Measurements from ENCODE around the gene ID3. TPM values are rescaled to one million over a fixed set of nuclear protein-coding genes. Genes with fewer than 3 reads are reported as not detected.

Gene ID3
- polyA plus RNA-seq, 3 donors = 1.1 to 31.1 (median 2.5) TPM

DNA sequence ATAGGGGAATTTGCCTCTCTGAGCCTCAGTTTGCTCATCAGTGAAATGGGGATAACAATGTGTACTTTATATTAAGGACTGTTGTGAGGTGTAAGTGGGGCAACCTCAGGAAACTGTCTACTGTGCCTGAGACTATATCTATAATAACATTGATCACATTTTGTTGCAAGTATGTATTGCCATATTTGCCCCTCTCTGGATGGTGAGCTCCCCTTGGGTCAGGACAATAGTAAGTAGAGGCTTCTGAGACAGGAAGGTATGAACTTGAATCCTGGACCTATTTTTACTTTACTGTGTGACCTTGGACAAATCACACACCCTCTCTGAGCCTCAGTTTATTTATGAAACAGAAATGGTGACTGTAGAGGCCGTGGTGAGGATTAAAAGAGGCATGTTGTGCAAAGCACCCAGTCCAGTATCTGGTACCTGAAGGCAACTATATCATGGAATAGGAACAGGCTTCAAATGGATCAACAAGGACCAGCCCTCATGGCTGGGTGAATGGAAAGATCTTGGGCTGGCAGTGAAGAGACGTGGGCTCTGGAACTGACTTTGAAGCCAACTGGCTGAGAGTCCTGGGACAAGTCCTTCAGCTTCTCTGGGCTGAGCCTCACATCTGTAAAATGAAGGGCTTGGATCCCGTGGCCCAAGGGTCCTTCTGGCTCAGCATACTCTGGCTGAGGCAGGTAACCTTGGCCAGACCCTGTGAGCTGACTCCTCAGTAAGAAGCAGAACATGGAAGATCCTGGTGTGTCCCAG is 35.0 kb upstream of the ID3 start:
- H3K4me1 Mint-ChIP-seq = peaks cover 16% of the 10 kb centered on the region
- H3K4me3 Mint-ChIP-seq = no peak overlapping the region
- no peaks in the 10 kb centered on the region for H3K79me2 ChIP-seq (ENCODE audit: insufficient read depth, low read length)
- H3K9ac ChIP-seq (ENCODE audit: insufficient read depth, low read length, poor library complexity, severe bottlenecking) = no peak overlapping the region
- TF ChIP-seq, protein P1, sequence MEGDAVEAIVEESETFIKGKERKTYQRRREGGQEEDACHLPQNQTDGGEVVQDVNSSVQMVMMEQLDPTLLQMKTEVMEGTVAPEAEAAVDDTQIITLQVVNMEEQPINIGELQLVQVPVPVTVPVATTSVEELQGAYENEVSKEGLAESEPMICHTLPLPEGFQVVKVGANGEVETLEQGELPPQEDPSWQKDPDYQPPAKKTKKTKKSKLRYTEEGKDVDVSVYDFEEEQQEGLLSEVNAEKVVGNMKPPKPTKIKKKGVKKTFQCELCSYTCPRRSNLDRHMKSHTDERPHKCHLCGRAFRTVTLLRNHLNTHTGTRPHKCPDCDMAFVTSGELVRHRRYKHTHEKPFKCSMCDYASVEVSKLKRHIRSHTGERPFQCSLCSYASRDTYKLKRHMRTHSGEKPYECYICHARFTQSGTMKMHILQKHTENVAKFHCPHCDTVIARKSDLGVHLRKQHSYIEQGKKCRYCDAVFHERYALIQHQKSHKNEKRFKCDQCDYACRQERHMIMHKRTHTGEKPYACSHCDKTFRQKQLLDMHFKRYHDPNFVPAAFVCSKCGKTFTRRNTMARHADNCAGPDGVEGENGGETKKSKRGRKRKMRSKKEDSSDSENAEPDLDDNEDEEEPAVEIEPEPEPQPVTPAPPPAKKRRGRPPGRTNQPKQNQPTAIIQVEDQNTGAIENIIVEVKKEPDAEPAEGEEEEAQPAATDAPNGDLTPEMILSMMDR (IDR thresholded peaks at IDR 0.05) = no peak
- no peak overlapping the region for H3K4me3 ChIP-seq (replicated peaks in 1 of 3; ENCODE audit: low read depth in 2 of 3, low read length in 3 of 3)
- no peaks in the 10 kb centered on the region for H3K9me3 Mint-ChIP-seq
- H2AFZ ChIP-seq (ENCODE audit: insufficient read depth, low read depth, low read length, poor library complexity, severe bottlenecking) = no peak overlapping the region
- no peaks in the 10 kb centered on the region for H3K9me3 ChIP-seq (replicated peaks in 1 of 2; ENCODE audit: control insufficient read depth in 1 of 2, insufficient read depth in 1 of 2, low read length in 2 of 2)
- WGBS (ENCODE audit: insufficient coverage) = 88% methylated on average over 2 of the region's 3 CpGs
- no peak overlapping the region for H3K27ac Mint-ChIP-seq
- H3K27me3 ChIP-seq (ENCODE audit: control insufficient read depth in 2 of 2, insufficient read depth in 2 of 2, low read length in 2 of 2) = no peaks in the 10 kb centered on the region
- DNase-seq = no peak
- no peak overlapping the region for H3K27ac ChIP-seq (ENCODE audit: low read depth in 1 of 2, low read length in 2 of 2)
- H3K36me3 ChIP-seq (replicated peaks in 1 of 2; ENCODE audit: control insufficient read depth in 1 of 2, insufficient read depth in 2 of 2, low read length in 2 of 2) = no peaks in the 10 kb centered on the region
- no peaks in the 10 kb centered on the region for H3K4me1 ChIP-seq (ENCODE audit: control insufficient read depth in 1 of 2, insufficient read depth in 2 of 2, low read length in 2 of 2)
- H3K36me3 Mint-ChIP-seq = no peaks in the 10 kb centered on the region
- intact Hi-C loops (cut with micrococcal nuclease) = loop anchor here in 1 of 2 donors (5.0 kb wide), 1 partner anchor 37 kb away; the partner anchor contains the start of gene ID3
- H3K27me3 Mint-ChIP-seq (ENCODE audit: low read depth in 3 of 3) = peaks cover 5 to 13% (median 5%) of the 10 kb centered on the region in 3 donors
- no peak overlapping the region for H3K4me2 ChIP-seq (replicated peaks; ENCODE audit: extremely low read depth, low read length, poor library complexity, severe bottlenecking)
- no peaks in the 10 kb centered on the region for H4K20me1 ChIP-seq (ENCODE audit: insufficient read depth, low read length)

DNA sequence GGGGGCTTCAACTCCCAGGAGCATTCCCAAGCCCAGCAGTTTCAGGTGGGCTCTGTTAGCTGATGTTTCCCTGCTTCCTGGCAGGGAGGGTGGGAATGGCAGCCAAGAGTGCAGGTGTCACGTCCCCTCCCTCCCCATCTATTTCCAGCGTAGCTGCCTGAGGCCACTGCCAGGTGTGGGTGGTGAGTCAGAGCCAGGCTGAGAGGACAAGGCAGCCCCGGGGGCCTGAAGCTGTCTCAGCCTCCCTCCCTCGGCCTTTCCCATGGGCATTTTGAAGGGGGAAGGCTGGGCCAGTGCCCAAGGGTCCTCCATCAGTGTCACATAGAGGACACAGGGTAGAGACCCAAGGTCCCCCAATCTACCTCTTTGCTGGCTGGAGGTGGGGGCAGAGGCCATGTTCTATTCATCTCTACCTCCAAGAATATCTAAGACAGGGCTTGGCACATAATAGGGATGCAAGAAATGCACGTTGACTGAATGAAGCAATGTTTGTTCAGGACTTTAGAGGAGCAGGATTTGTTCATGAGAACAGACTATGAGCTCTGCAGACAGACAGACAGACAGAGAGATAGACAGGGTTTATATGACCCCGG is 34.4 kb upstream of the ID3 start:
- H3K4me3 Mint-ChIP-seq = no peak overlapping the region
- Histone ChIP-seq H3K27me3 (ENCODE audit: control insufficient read depth in 2 of 2, insufficient read depth in 2 of 2, low read length in 2 of 2) (no peaks in the 10 kb centered on the region), H2AFZ (ENCODE audit: insufficient read depth, low read depth, low read length, poor library complexity, severe bottlenecking) (no peak overlapping the region), H3K4me1 (ENCODE audit: control insufficient read depth in 1 of 2, insufficient read depth in 2 of 2, low read length in 2 of 2) (no peaks in the 10 kb centered on the region), H3K4me2 (replicated peaks; ENCODE audit: extremely low read depth, low read length, poor library complexity, severe bottlenecking) (no peak overlapping the region), H3K9ac (ENCODE audit: insufficient read depth, low read length, poor library complexity, severe bottlenecking) (no peak overlapping the region), H4K20me1 (ENCODE audit: insufficient read depth, low read length) (no peaks in the 10 kb centered on the region), H3K9me3 (replicated peaks in 1 of 2; ENCODE audit: control insufficient read depth in 1 of 2, insufficient read depth in 1 of 2, low read length in 2 of 2) (no peaks in the 10 kb centered on the region), H3K4me3 (replicated peaks in 1 of 3; ENCODE audit: low read depth in 2 of 3, low read length in 3 of 3) (no peak overlapping the region), H3K79me2 (ENCODE audit: insufficient read depth, low read length) (no peaks in the 10 kb centered on the region), H3K27ac (ENCODE audit: low read depth in 1 of 2, low read length in 2 of 2) (no peak overlapping the region), H3K36me3 (replicated peaks in 1 of 2; ENCODE audit: control insufficient read depth in 1 of 2, insufficient read depth in 2 of 2, low read length in 2 of 2) (no peaks in the 10 kb centered on the region)
- DNase-seq = no peak
- H3K9me3 Mint-ChIP-seq = no peaks in the 10 kb centered on the region
- H3K27me3 Mint-ChIP-seq (ENCODE audit: low read depth in 3 of 3) = peaks cover 5 to 16% (median 7%) of the 10 kb centered on the region in 3 donors
- no peaks in the 10 kb centered on the region for H3K36me3 Mint-ChIP-seq
- TF ChIP-seq, protein P1 (IDR thresholded peaks at IDR 0.05) = no peak
- H3K4me1 Mint-ChIP-seq = peaks cover 16% of the 10 kb centered on the region
- no peak overlapping the region for H3K27ac Mint-ChIP-seq
- intact Hi-C loops (cut with micrococcal nuclease) = loop anchor here in 1 of 2 donors (5.0 kb wide), 1 partner anchor 36 kb away; the partner anchor contains the start of gene ID3
- 82% methylated on average over 2 of the region's 6 CpGs for WGBS (ENCODE audit: insufficient coverage)

Measured in CD14-positive monocyte (primary cell).